GM23338 (cell line): ENCODE measurements around the gene SYK.

Source experiments
- CREB1 ChIP-seq: fragments of 250-450 bp; sonication (Bioruptor Pico); IDR thresholded peaks from 2 replicates; pipeline ENCODE4 v1.5.0; 2020; ENCODE audit warnings: low read depth, mild to moderate bottlenecking, moderate library complexity
- CTCF ChIP-seq, 2 experiments: fragments of 200-600 bp in 1 of 2; sonication (generic) in 1 of 2; conservative IDR thresholded peaks; 2 replicates each; pipeline versions ENCODE4 v1.5.1 to v1.6.1; 2016 to 2017; ENCODE audit warnings: antibody characterized with exemption in 2 of 2, low read depth in 2 of 2, mild to moderate bottlenecking in 2 of 2, moderate library complexity in 1 of 2
- ETS1 ChIP-seq: IDR thresholded peaks from 2 replicates; pipeline ENCODE4 v1.6.1; 2016; ENCODE audit warnings: antibody characterized with exemption
- EZH2 ChIP-seq: fragments of 200-600 bp; sonication (generic); IDR thresholded peaks from one replicate; pipeline ENCODE4 v1.8.0; 2017; ENCODE audit warnings: antibody characterized with exemption, mild to moderate bottlenecking, low read depth; ENCODE audit not compliant: unreplicated experiment
- EZH2phosphoT487 ChIP-seq: fragments of 200-600 bp; sonication (generic); IDR thresholded peaks from one replicate; pipeline ENCODE4 v1.8.1; 2018; ENCODE audit warnings: antibody characterized with exemption; ENCODE audit not compliant: unreplicated experiment
- JUNB ChIP-seq: IDR thresholded peaks from one replicate; pipeline ENCODE4 v1.6.1; 2016; ENCODE audit warnings: antibody characterized with exemption; ENCODE audit not compliant: unreplicated experiment
- NANOG ChIP-seq: IDR thresholded peaks from 2 replicates; pipeline ENCODE4 v1.6.1; 2016; ENCODE audit warnings: antibody characterized with exemption, borderline replicate concordance
- POLR2AphosphoS5 ChIP-seq: IDR thresholded peaks from 2 replicates; pipeline ENCODE4 v1.6.1; 2016; ENCODE audit warnings: antibody characterized with exemption, low read depth
- REST ChIP-seq: IDR thresholded peaks from one replicate; pipeline ENCODE4 v1.6.1; 2018; ENCODE audit warnings: antibody characterized with exemption; ENCODE audit not compliant: unreplicated experiment

- TF ChIP-seq CTCF (conservative IDR thresholded peaks at IDR 0.05; ENCODE audit: low read depth in 2 of 2) (no peak), EZH2phosphoT487 (no peak), POLR2AphosphoS5 (no peak), ETS1 (no peak), CREB1 (no peak), REST (no peak), EZH2 (no peak), JUNB (no peak), NANOG (no peak)
Observed at GRCh38 chr9:90942555-90942954, 140.9 kb downstream of the SYK start.
